Mesothelial cell of epicardium (in vitro differentiated cells): Measurements from ENCODE around the gene PLPPR4. TPM values are rescaled to one million over a fixed set of nuclear protein-coding genes. Genes with fewer than 3 reads are reported as not detected.

Experiments
- DNase-seq, 2 experiments: peaks; one replicate each; pipeline ENCODE4 v3.0.0; 2021; ENCODE audit warnings: low spot score in 2 of 2; ENCODE audit not compliant: unreplicated experiment in 2 of 2
- H3K27ac Mint-ChIP-seq: 2 replicates; pipeline ENCODE4 v1.8.0; 2021; ENCODE audit warnings: mixed read lengths
- H3K27me3 Mint-ChIP-seq: 2 replicates; pipeline ENCODE4 v1.8.0; 2021; ENCODE audit warnings: low read depth, mixed read lengths
- H3K36me3 Mint-ChIP-seq: 2 replicates; pipeline ENCODE4 v1.8.0; 2021; ENCODE audit warnings: mixed read lengths
- H3K4me1 Mint-ChIP-seq: 2 replicates; pipeline ENCODE4 v1.8.0; 2021; ENCODE audit warnings: mixed read lengths
- H3K4me3 Mint-ChIP-seq: 2 replicates; pipeline ENCODE4 v1.8.0; 2021; ENCODE audit warnings: mild to moderate bottlenecking, moderate library complexity, mixed read lengths
- H3K9me3 Mint-ChIP-seq: 2 replicates; pipeline ENCODE4 v1.8.0; 2021; ENCODE audit warnings: mixed read lengths
- total RNA-seq: library from RNA; stranded (reverse); gene quantifications from 3 replicates; pipeline ENCODE4 v1.2.1, GENCODE V29; 2021
- TF ChIP-seq, protein P1 (sequence below): fragments of 200-600 bp; sonication (generic); IDR thresholded peaks from one replicate; pipeline ENCODE4 v1.5.0; 2021; ENCODE audit warnings: antibody characterized with exemption; ENCODE audit not compliant: unreplicated experiment

The PLPPR4 gene
- total RNA-seq, 1 donor from 2014 or later, result 0.13 TPM

DNA sequence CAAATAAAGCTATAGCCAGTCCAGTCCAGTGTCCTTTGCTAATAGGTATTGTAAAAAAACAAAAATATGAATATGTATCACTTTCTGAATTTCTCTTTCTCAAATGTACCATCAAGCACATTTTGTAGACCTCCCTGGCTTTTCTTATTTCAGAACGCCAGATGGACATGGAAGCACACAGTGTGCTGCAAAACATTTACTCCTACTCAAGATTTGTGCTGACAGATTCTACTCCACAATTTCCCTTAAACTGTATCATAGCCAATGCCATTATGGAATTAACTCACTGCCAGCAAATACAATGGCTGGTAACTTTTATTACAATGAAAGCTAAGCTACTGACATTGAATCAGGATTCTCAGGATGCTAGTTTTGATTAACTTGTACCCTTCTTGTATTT is 30.8 kb upstream of the PLPPR4 start:
- no peaks in the 10 kb centered on the region for H3K4me1 Mint-ChIP-seq
- TF ChIP-seq, protein P1, sequence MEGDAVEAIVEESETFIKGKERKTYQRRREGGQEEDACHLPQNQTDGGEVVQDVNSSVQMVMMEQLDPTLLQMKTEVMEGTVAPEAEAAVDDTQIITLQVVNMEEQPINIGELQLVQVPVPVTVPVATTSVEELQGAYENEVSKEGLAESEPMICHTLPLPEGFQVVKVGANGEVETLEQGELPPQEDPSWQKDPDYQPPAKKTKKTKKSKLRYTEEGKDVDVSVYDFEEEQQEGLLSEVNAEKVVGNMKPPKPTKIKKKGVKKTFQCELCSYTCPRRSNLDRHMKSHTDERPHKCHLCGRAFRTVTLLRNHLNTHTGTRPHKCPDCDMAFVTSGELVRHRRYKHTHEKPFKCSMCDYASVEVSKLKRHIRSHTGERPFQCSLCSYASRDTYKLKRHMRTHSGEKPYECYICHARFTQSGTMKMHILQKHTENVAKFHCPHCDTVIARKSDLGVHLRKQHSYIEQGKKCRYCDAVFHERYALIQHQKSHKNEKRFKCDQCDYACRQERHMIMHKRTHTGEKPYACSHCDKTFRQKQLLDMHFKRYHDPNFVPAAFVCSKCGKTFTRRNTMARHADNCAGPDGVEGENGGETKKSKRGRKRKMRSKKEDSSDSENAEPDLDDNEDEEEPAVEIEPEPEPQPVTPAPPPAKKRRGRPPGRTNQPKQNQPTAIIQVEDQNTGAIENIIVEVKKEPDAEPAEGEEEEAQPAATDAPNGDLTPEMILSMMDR, result no peak

DNA sequence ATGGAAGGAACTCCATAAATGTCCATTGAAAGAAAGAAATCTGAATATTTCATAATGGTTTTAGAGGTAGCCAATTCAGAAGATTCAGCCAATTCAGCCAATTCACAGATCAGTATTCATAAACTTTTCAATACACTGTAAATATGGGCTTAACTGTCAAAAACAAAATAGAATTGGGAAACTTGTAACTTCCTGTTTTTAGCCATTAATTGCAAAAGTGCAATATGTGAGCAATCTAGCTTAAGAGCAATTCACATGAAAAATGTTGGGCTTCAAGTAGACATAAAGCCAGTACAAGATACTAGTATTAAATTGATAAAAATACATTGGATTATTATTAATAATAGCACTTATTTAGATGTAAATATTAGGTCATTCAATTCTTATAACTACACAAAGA is 27.5 kb upstream of the PLPPR4 start:
- no peaks in the 10 kb centered on the region for H3K27me3 Mint-ChIP-seq
- H3K27ac Mint-ChIP-seq, result no peak overlapping the region
- H3K4me3 Mint-ChIP-seq, result no peak overlapping the region
- no peak for DNase-seq
- no peaks in the 10 kb centered on the region for H3K36me3 Mint-ChIP-seq
- H3K9me3 Mint-ChIP-seq, result no peaks in the 10 kb centered on the region
- TF ChIP-seq, protein P1, result no peak
- H3K4me1 Mint-ChIP-seq, result no peaks in the 10 kb centered on the region

More for the DNA sequence above, 30.8 kb upstream of the PLPPR4 start:
- no peak overlapping the region for H3K4me3 Mint-ChIP-seq
- H3K36me3 Mint-ChIP-seq, result no peaks in the 10 kb centered on the region
- no peak overlapping the region for H3K27ac Mint-ChIP-seq
- no peak for DNase-seq
- no peaks in the 10 kb centered on the region for H3K9me3 Mint-ChIP-seq
- no peaks in the 10 kb centered on the region for H3K27me3 Mint-ChIP-seq

DNA sequence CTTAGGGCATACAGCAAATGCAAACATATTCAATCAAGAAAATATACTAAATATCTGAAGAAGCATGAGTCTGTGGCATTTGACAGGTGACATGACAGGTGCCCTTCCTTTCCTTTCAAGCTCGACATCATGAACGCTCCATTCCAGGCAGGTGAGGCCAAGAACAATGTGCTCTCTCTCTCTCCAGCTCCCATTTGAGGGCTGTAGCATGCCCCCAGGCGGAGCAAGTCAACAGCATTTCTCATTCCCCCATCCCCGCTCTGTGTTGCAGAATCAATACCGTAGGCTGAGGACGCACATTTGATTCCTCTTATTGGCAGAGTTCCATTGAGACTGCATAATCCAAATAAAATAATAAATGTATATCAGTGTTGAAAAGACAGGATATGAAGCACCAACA is 24.6 kb upstream of the PLPPR4 start:
- Mint-ChIP-seq H3K4me3 (no peak overlapping the region), H3K27me3 (no peaks in the 10 kb centered on the region), H3K27ac (no peak overlapping the region), H3K4me1 (no peaks in the 10 kb centered on the region), H3K9me3 (no peaks in the 10 kb centered on the region), H3K36me3 (no peaks in the 10 kb centered on the region)
- no peak for DNase-seq
- TF ChIP-seq, protein P1, result no peak

DNA sequence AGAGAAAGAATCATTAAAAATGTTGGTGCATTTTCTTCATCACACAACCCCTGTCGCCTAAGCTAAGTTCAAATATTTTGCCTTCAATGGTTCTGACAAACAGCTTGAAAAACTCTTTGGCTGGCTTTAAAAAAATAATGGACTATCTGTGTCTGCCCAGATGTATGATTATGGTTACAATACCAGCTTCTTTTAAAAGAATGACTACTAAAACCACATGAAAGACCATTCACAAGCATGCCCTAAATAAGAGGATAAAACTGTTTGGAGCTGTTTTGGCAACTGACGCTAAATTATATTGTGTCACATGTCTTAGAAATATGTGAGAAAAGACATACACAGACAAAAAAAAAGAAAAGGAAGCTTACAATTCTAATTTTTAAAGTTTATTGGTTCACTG is 23.7 kb upstream of the PLPPR4 start:
- DNase-seq, result no peak
- Mint-ChIP-seq H3K4me1 (no peaks in the 10 kb centered on the region), H3K27ac (no peak overlapping the region), H3K36me3 (no peaks in the 10 kb centered on the region), H3K9me3 (no peaks in the 10 kb centered on the region), H3K27me3 (no peaks in the 10 kb centered on the region), H3K4me3 (no peak overlapping the region)
- TF ChIP-seq, protein P1, result no peak

DNA sequence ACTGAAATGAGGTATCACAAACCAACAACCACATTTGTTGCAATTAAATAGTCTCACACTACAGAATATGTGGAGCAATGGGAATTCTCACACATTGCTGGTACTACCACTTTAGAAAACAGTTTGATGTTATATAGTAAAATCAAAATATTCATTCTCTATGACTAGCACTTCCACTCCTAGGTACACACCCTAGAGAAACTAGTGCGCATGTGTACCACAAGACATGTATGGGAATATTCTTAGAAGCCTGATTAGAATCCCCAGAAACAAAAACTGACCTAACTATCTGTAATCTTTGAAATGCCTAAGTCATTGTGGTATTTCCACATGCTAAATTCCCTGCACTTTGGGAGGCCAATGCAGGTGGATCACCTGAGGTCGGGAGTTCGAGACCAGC is 18.1 kb upstream of the PLPPR4 start:
- TF ChIP-seq, protein P1, result no peak
- no peaks in the 10 kb centered on the region for H3K27me3 Mint-ChIP-seq
- H3K4me3 Mint-ChIP-seq, result no peak overlapping the region
- H3K36me3 Mint-ChIP-seq, result no peaks in the 10 kb centered on the region
- H3K4me1 Mint-ChIP-seq, result no peaks in the 10 kb centered on the region
- H3K9me3 Mint-ChIP-seq, result no peaks in the 10 kb centered on the region
- no peak for DNase-seq
- no peak overlapping the region for H3K27ac Mint-ChIP-seq

DNA sequence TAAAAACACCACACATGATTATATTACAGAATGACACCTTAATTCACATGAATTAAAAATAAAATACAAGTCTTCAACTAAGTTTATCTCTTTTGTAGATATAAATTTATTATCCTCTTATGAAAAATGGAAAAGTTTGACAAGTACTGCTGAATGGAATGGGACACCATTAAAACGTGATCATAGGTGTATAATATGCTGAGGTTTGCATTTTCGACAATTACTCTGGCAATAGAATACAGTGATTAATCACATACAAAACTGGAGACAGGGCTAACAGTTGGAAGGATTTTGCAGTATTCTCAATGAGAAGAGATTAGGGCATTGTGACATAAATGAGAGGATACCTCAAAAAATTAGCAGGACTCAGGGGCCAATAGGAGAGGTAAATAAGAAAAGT is 17.1 kb upstream of the PLPPR4 start:
- no peak for DNase-seq
- H3K4me3 Mint-ChIP-seq, result no peak overlapping the region
- no peaks in the 10 kb centered on the region for H3K9me3 Mint-ChIP-seq
- no peak overlapping the region for H3K27ac Mint-ChIP-seq
- no peaks in the 10 kb centered on the region for H3K27me3 Mint-ChIP-seq
- no peaks in the 10 kb centered on the region for H3K4me1 Mint-ChIP-seq
- no peaks in the 10 kb centered on the region for H3K36me3 Mint-ChIP-seq
- TF ChIP-seq, protein P1, result no peak
